Common myeloid progenitor, CD34-positive (primary cell): ENCODE results near the gene FRMD4A.
"Not testable (repeated sequence)": the region's sequence is repeated elsewhere in the genome, so short reads cannot be mapped to it uniquely, and the experiment has no call there.

Experiments used
- CTCF ChIA-PET: fragments of 350-600 bp; sonication (Branson Sonifier 250); formaldehyde crosslinking; loops from one replicate; lab custom pipeline; 2021; ENCODE audit warnings: antibody characterized with exemption; lab: Charles Lee
- POLR2A ChIA-PET: fragments of 350-600 bp; sonication (Branson Sonifier 250); formaldehyde crosslinking; loops from one replicate; lab custom pipeline; 2021; ENCODE audit warnings: antibody characterized with exemption; lab: Charles Lee
- DNase-seq, 3 donors: peaks; one replicate each; pipeline versions ENCODE4 v3.0.0 to v3.0.0-alpha.2; 2013
- H3K27ac ChIP-seq, 2 experiments: 1 replicate in 1 of 2; 2 replicates in 1 of 2; pipeline ENCODE4 v1.7.0; 2013; ENCODE audit warnings: inconsistent platforms in 2 of 2, low read length in 2 of 2, mild to moderate bottlenecking in 2 of 2, low read depth in 1 of 2, moderate library complexity in 1 of 2; ENCODE audit not compliant: severe bottlenecking in 2 of 2, insufficient read depth in 1 of 2, poor library complexity in 1 of 2
- H3K27me3 ChIP-seq, 5 experiments: replicated peaks in 2 of 5; 1 replicate in 3 of 5; 2 replicates in 2 of 5; pipeline versions ENCODE4 v1.6.1 to v1.7.0; 2013; ENCODE audit warnings: low read length in 4 of 5, mild to moderate bottlenecking in 2 of 5, moderate library complexity in 2 of 5, inconsistent platforms in 1 of 5; ENCODE audit not compliant: insufficient read depth in 5 of 5, control insufficient read depth in 4 of 5
- H3K36me3 ChIP-seq, 4 experiments: 1 replicate in 2 of 4; 2 replicates in 2 of 4; pipeline versions ENCODE4 v1.6.1 to v1.7.0; 2013; ENCODE audit warnings: low read length in 3 of 4, control low read depth in 1 of 4, mild to moderate bottlenecking in 1 of 4; ENCODE audit not compliant: control insufficient read depth in 4 of 4, insufficient read depth in 4 of 4
- H3K4me1 ChIP-seq, 4 experiments: 1 replicate in 3 of 4; 2 replicates in 1 of 4; pipeline versions ENCODE4 v1.6.1 to v1.7.1; 2013; ENCODE audit warnings: low read length in 3 of 4, mild to moderate bottlenecking in 3 of 4, control low read depth in 1 of 4, inconsistent platforms in 1 of 4, moderate library complexity in 1 of 4; ENCODE audit not compliant: control insufficient read depth in 4 of 4, insufficient read depth in 4 of 4; ENCODE audit errors: control extremely low read depth in 1 of 4
- H3K4me3 ChIP-seq, 7 experiments: 1 replicate in 4 of 7; 2 replicates in 3 of 7; pipeline versions ENCODE4 v1.5.1 to v1.7.0; 2013; ENCODE audit warnings: mild to moderate bottlenecking in 7 of 7, low read length in 6 of 7, moderate library complexity in 6 of 7, inconsistent platforms in 2 of 7, low read depth in 2 of 7, control low read depth in 1 of 7; ENCODE audit not compliant: insufficient read depth in 4 of 7, control insufficient read depth in 1 of 7; ENCODE audit errors: extremely low read depth in 1 of 7
- H3K9me3 ChIP-seq, 5 experiments: 1 replicate in 4 of 5; 2 replicates in 1 of 5; pipeline versions ENCODE4 v1.6.1 to v1.7.1; 2013; ENCODE audit warnings: low read length in 4 of 5, mild to moderate bottlenecking in 2 of 5, inconsistent platforms in 1 of 5, low read depth in 1 of 5, moderate library complexity in 1 of 5; ENCODE audit not compliant: control insufficient read depth in 4 of 5, insufficient read depth in 2 of 5; ENCODE audit errors: control extremely low read depth in 1 of 5
- WGBS: methylation state at CpG from one replicate; pipeline ENCODE4 v1.1.5; 2013; ENCODE audit not compliant: insufficient coverage; 5-methylcytosine and 5-hydroxymethylcytosine counted together

The FRMD4A gene

DNA sequence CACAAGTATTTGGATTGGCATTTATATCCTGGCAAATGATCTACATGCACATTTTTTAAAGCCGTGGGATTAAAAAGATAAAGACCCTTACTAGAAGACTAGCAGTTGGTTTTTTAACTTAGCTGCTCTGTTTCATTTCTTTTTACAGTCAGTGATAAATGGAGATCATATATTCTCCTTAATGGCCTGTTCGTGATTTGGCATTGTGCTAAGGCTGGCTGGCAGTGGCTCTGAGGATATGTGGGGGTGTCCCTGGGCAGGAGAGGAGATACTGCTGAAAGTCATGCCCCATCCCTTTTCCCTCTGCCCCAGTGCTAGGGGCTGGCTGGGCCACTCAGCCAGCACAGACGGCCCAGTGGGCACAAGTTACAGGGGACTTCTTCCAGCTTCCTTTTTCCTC, 402.3 kb downstream of the FRMD4A start:
- no peaks in the 10 kb centered on the region for H3K4me1 ChIP-seq
- no peak overlapping the region for H3K27ac ChIP-seq
- H3K36me3 ChIP-seq, result no peaks in the 10 kb centered on the region
- POLR2A ChIA-PET, result no interaction called here
- 73% methylated on average over 3 of the region's 3 CpGs for WGBS
- DNase-seq, result no peak
- H3K9me3 ChIP-seq, result no peaks in the 10 kb centered on the region
- CTCF ChIA-PET, result no interaction called here
- H3K4me3 ChIP-seq, result no peak overlapping the region
- peaks cover 0 to 45% (median 14%) of the 10 kb centered on the region in 5 experiments for H3K27me3 ChIP-seq

GRCh38 chr10:13925971-13926780, 404.5 kb downstream of the FRMD4A start:
- H3K4me1 ChIP-seq, result no peaks in the 10 kb centered on the region
- no peak for DNase-seq
- POLR2A ChIA-PET, result no interaction called here
- H3K27ac ChIP-seq, result no peak overlapping the region
- 50% methylated on average over 2 of the region's 5 CpGs for WGBS
- no peaks in the 10 kb centered on the region for H3K36me3 ChIP-seq
- CTCF ChIA-PET, result no interaction called here
- H3K4me3 ChIP-seq, result no peak overlapping the region
- peaks cover 0 to 51% (median 14%) of the 10 kb centered on the region in 5 experiments for H3K27me3 ChIP-seq
- no peaks in the 10 kb centered on the region for H3K9me3 ChIP-seq

DNA sequence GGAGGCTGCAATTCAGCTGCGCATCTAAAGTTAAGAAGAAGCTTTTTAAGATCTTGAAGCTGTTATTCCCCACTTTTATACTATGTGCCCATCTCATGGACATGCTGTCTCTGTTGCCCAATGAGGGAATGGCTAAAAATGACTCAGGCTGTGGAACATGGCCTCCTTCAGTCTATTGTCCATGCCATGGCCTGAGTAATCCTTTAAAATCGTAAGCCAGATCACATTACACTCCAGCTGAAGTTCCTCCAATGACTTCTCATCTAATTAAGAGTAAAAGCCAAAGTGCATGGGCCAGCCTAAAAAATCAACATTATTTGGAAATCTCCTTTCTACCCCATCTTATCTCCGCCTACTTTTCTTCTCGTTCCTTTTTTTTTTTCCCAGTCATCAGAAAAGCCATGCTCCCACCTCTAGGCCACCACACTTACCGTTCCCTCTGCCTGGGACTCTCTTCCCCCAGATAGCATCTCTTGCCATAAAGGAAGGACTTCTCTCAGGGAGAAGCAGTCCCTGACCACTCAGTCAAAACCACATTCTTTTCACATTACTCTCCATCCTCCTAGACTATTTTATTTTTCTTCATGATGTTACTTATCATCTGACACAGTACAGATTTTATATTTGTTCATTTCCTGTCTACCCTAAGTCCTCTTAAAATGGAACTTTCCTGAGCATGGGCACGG, 406.5 kb downstream of the FRMD4A start:
- Histone ChIP-seq H3K4me1 (no peaks in the 10 kb centered on the region), H3K27ac (no peak overlapping the region), H3K36me3 (no peaks in the 10 kb centered on the region), H3K4me3 (no peak overlapping the region), H3K9me3 (no peaks in the 10 kb centered on the region), H3K27me3 (peaks cover 0 to 47% (median 14%) of the 10 kb centered on the region in 5 experiments)
- DNase-seq, result no peak
- ChIA-PET CTCF (no interaction called here), POLR2A (no interaction called here)
- whole genome bisulfite sequencing, result 84% methylated on average over 5 of the region's 6 CpGs

GRCh38 chr10:13922586-13922985, 408.1 kb downstream of the FRMD4A start:
- WGBS, result no CpG with 5 or more reads among the region's 1 CpG
- H3K4me3 ChIP-seq, result no peak overlapping the region
- H3K27ac ChIP-seq, result no peak overlapping the region
- no peaks in the 10 kb centered on the region for H3K36me3 ChIP-seq
- H3K4me1 ChIP-seq, result no peaks in the 10 kb centered on the region
- no peak for DNase-seq
- POLR2A ChIA-PET, result no interaction called here
- CTCF ChIA-PET, result no interaction called here
- H3K27me3 ChIP-seq, result peaks cover 0 to 38% (median 10%) of the 10 kb centered on the region in 5 experiments
- H3K9me3 ChIP-seq, result peaks cover 0 to 2% (median 0%) of the 10 kb centered on the region in 5 experiments

- DNase-seq, result no peak
- Histone ChIP-seq H3K4me1 (no peaks in the 10 kb centered on the region), H3K27ac (no peak overlapping the region), H3K36me3 (no peaks in the 10 kb centered on the region), H3K4me3 (no peak overlapping the region), H3K27me3 (peaks cover 0 to 33% (median 10%) of the 10 kb centered on the region in 5 experiments), H3K9me3 (peaks cover 0 to 2% (median 0%) of the 10 kb centered on the region in 5 experiments)
- CTCF ChIA-PET, result no interaction called here
- WGBS, result 100% methylated on average over 2 of the region's 3 CpGs
- POLR2A ChIA-PET, result no interaction called here
These were observed 408.8 kb downstream of the FRMD4A start for GRCh38 chr10:13921941-13922340.

DNA sequence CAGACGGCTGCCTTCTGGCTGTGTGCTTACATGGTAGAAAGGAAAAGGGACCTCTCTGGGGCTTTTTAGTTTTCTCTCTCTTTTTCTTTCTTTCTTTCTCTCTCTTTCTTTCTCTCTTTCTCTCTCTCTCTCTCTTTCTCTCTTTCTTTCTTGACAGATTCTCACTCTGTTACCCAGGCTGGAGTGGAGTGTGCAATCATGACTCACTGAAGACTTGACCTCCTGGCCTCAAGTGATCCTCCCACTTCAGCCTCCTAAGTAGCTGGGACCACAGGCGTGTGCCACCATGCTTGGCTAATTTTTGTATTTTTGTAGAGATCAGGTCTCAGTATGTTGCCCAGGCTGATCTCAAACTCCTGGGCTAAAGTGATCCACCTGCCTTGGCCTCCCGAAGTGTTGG, 409.6 kb downstream of the FRMD4A start:
- H3K4me1 ChIP-seq, POLR2A ChIA-PET: not testable (repeated sequence)
- WGBS, result 100% methylated on average over 1 of the region's 3 CpGs

DNA sequence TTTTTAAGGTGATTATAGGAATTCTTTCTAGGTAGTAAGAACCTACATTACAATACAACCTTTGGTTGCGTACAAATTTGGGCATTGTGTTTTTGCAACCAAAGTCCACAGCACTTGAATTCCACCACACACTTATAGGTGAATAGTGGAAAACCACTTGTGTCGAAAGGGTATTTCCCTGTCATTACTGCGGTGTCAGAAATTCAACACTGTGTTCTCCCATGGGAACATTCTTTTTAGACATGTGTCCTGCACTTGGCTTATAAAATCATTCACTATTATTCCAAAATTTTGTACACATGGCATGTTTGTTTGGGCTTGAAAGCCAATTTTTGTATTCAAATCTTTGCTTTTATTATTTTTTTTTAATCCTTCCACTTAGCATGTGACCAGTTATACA, 410.3 kb downstream of the FRMD4A start:
- no CpG with 5 or more reads among the region's 3 CpGs for WGBS
- H3K27ac ChIP-seq, result no peak overlapping the region
- no peaks in the 10 kb centered on the region for H3K4me1 ChIP-seq
- no peaks in the 10 kb centered on the region for H3K36me3 ChIP-seq
- ChIA-PET POLR2A (no interaction called here), CTCF (no interaction called here)
- peaks cover 0 to 27% (median 6%) of the 10 kb centered on the region in 5 experiments for H3K27me3 ChIP-seq
- no peak overlapping the region for H3K4me3 ChIP-seq
- peaks cover 0 to 2% (median 0%) of the 10 kb centered on the region in 5 experiments for H3K9me3 ChIP-seq
- no peak for DNase-seq

More for the DNA sequence above, 409.6 kb downstream of the FRMD4A start:
- peaks cover 0 to 27% (median 6%) of the 10 kb centered on the region in 5 experiments for H3K27me3 ChIP-seq
- H3K36me3 ChIP-seq, CTCF ChIA-PET, H3K9me3 ChIP-seq, DNase-seq, H3K27ac ChIP-seq, H3K4me3 ChIP-seq: not testable (repeated sequence)
